Measurements from ENCODE around the gene TSHZ1. TPM values are rescaled to one million over a fixed set of nuclear protein-coding genes. Genes with fewer than 3 reads are reported as not detected.

TSHZ1 gene
- polyA plus RNA-seq, 1 donor from 2014 or later, result 3.5 TPM

GRCh38 chr18:75208836-75209128 is 1.8 kb upstream of the TSHZ1 start:
- peak overlapping the region in 1 of 3 donors; percentile 95 for H3K27ac Mint-ChIP-seq
- peak overlapping the region; percentile 90 to 98 (median 96) for H3K4me3 Mint-ChIP-seq
- H3K27me3 Mint-ChIP-seq, result peaks cover 3% of the 10 kb centered on the region
- H3K9me3 Mint-ChIP-seq, result no peaks in the 10 kb centered on the region
- peaks cover 37 to 44% (median 42%) of the 10 kb centered on the region in 3 donors for H3K4me1 Mint-ChIP-seq
- H3K36me3 Mint-ChIP-seq, result no peaks in the 10 kb centered on the region

DNA sequence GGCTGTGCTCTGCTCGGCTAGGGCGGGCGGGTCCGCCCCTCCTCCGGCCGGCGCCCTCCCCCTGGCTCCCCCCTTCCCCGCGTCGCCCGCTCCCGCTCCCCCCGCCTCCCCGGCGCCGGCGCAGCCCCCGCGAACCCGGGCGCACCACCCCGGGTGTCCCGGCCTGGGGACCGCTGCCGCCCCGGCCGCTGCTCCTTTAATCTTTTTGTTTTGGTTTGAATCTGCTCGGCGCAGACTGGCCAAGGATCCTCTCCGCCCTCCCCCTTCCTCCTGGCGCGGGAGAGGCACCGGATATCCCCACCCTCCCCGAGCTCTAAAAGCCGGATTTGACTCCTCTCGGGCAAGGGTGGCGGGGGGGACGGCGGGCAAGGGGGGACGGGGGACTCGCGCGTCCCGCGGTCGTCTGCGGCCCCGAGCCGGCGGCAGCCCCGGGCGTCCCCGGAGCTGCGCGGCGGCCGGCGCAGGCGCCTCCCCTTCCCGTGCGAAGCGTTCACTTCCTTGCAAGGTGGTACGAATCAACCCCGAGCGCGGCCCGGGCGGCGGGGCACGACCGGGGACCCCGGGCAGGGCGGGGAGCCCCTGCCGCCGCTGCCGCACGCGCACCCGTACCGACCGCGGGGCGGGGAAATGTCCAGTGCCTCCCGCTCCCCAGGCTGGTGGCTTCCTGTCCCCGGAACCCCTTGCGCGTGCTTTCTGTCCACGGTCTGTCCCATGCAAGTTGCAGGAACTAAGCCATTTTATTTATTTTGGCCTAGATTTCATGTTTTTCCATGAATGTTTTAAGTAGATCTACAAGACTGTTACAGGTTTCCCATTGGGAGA is 1.3 kb upstream of the TSHZ1 start, which contains the start of gene PTGR3:
Gene PTGR3, minus strand, starts transcription at position 11 of the 822 bp plus-strand sequence. CDS start 81 bp downstream, outside the sequence.
- Mint-ChIP-seq H3K9me3 (no peaks in the 10 kb centered on the region), H3K27me3 (peaks cover 3% of the 10 kb centered on the region), H3K27ac (peak within 1 kb of the TSS; percentile 82 to 95 (median 95)), H3K36me3 (peaks cover under 1% of the 10 kb centered on the region), H3K4me3 (peak within 1 kb of the TSS; percentile 97 to 100 (median 98)), H3K4me1 (peaks cover 38 to 44% (median 44%) of the 10 kb centered on the region in 3 donors)

DNA sequence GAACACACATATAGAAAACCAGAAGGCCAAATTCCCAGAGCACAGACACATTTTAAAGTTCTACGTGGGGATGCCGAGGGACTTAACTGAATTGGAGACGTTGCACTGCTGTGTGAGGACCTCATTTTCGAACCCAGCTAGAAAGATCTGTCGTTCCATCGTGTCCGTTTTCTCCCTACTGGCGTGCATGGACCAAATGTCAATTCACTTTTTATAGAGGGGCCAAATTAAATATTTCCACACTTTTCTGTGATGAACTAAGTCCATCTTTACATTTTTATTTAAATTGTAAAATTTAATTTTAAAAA is 692 bp upstream of the TSHZ1 start:
- Mint-ChIP-seq H3K4me1 (peaks cover 40 to 47% (median 44%) of the 10 kb centered on the region in 3 donors), H3K9me3 (no peaks in the 10 kb centered on the region), H3K4me3 (peak overlapping the region; percentile 97 to 100 (median 98)), H3K27ac (peak overlapping the region; percentile 79 to 95 (median 95)), H3K27me3 (peaks cover 3% of the 10 kb centered on the region), H3K36me3 (peaks cover 2% of the 10 kb centered on the region)

- Mint-ChIP-seq H3K27ac (peak overlapping the region; percentile 79 to 96 (median 95)), H3K27me3 (peaks cover under 1% of the 10 kb centered on the region), H3K36me3 (peaks cover 2% of the 10 kb centered on the region), H3K4me3 (peak overlapping the region; percentile 97 to 100 (median 98)), H3K9me3 (no peaks in the 10 kb centered on the region), H3K4me1 (peaks cover 38 to 48% (median 41%) of the 10 kb centered on the region in 3 donors)
These were observed 515 bp downstream of the TSHZ1 start for GRCh38 chr18:75211002-75211621.

DNA sequence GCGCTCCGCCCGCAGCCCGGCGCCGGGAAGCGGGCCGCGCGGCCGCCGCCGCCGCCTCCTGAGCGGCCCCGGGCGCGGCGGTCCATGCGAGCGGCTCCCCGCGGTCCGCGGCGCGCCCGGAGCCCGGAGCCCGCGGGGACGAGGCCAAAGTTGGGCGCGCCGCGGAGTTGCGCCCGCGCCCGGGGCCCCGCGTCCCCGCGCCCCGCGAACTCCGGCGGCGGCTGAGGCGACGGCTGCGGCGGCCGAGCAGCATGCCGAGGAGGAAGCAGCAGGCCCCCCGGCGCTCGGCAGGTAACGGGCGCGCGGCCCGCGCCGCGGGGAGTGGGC is 992 bp downstream of the TSHZ1 start:
- H3K4me3 Mint-ChIP-seq, result peak overlapping the region in 1 of 4 donors; percentile 86
- H3K27ac Mint-ChIP-seq, result no peak overlapping the region
- no peaks in the 10 kb centered on the region for H3K9me3 Mint-ChIP-seq

DNA sequence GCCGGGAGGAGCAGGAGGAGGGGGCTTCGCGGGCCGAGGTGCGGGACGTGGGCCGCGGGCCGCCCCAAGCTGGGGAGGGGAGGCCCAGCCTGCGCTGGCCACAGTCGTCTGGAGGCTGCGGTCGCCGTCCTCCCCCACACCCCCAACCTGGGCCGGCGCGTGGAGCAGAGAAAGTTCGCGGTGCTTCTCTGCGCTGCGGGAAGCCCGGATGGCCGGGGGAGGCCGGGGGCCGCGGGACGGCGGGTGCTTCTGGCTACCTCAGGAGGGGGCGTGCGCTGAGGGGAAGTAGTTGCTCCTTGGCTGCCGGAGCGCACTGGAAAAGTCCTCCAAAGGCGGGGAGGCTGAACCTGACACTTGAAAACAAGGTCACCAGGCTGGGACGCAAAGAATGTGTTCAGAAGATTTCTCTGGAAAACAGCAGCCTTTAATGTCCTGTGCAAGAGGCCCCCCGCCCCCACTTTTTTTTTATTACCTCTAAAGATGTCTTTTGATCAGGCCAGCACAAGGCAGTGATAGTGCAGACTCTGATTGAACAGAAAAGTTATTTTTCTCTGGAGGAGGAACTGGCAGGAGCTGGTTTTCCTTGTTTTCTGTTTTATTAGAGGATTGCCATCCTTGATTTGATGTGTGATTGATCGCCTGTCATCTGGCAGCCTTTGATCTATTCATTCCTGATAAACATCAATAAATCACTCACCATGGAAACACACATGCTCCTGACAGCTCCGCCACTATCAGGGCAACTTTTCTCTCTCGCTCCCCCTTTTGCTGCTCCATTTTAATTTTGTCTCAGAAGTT is 1.6 kb downstream of the TSHZ1 start:
- Mint-ChIP-seq H3K27me3 (no peaks in the 10 kb centered on the region), H3K27ac (peak overlapping the region in 2 of 3 donors; percentile 46 to 73), H3K4me3 (peak overlapping the region; percentile 86 to 96 (median 92)), H3K9me3 (no peaks in the 10 kb centered on the region), H3K4me1 (peaks cover 40 to 49% (median 43%) of the 10 kb centered on the region in 3 donors), H3K36me3 (peaks cover 2% of the 10 kb centered on the region)

More for the DNA sequence above, 992 bp downstream of the TSHZ1 start:
- Mint-ChIP-seq H3K27me3 (no peaks in the 10 kb centered on the region), H3K4me1 (peaks cover 41 to 48% (median 41%) of the 10 kb centered on the region in 3 donors), H3K36me3 (peaks cover 2% of the 10 kb centered on the region)

DNA sequence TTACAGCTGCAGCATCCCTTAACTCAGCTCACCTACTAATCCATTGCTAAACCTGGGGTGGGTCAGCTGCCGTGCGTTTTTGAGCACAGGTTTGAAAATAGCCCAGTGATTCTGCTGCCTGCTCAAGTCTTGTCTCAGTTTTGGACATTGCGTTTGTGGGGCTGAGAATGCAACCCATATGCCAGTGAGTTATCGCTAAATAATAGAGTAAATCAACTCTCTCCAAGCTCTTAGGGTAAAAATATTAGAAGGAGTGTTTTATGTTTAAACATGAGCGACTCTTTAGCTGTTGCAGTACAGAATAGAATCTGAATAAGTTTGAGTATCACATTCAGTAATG is 2.1 kb downstream of the TSHZ1 start:
- no peaks in the 10 kb centered on the region for H3K9me3 Mint-ChIP-seq
- peak overlapping the region; percentile 86 to 96 (median 92) for H3K4me3 Mint-ChIP-seq
- H3K4me1 Mint-ChIP-seq, result peaks cover 40 to 44% (median 40%) of the 10 kb centered on the region in 3 donors
- H3K27ac Mint-ChIP-seq, result peak overlapping the region in 2 of 3 donors; percentile 46 to 73
- H3K27me3 Mint-ChIP-seq, result no peaks in the 10 kb centered on the region
- peaks cover 2% of the 10 kb centered on the region for H3K36me3 Mint-ChIP-seq

DNA sequence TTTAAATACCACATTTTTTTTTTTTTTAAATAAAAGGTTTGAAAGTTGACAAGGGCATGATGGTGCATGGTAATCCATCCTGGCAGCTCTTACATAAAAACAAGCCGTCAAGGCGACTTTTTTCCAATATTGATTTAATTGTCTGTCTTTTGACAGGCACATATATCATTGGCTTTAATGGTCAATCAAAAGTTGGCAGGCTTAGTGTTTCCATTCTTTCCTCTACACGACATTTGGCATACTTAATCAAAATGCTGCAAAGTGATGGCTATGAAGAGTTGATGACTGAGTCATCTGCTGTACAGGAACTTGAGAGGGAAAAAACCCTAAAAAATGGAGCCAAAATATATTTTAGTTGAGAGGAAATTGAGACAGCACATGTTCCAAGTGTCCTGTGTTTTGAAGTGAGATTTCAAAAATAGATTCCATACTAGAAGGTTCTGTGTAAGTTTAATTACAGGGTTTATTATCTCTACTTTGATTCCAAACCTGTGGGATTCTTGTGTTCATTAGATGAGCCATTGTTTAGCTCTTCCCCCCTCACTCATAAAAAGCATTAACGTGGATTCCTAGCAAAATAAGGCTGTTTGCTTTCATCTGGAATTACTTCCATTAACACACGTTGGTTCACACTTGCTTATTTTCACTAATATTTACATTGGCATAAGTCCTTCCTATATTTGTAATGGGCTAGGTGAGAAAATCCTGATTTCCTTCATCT is 3.2 kb downstream of the TSHZ1 start:
- peaks cover 37 to 42% (median 37%) of the 10 kb centered on the region in 3 donors for H3K4me1 Mint-ChIP-seq
- no peaks in the 10 kb centered on the region for H3K27me3 Mint-ChIP-seq
- H3K27ac Mint-ChIP-seq, result peak overlapping the region in 1 of 3 donors; percentile 90
- H3K36me3 Mint-ChIP-seq, result peaks cover 2% of the 10 kb centered on the region
- H3K9me3 Mint-ChIP-seq, result no peaks in the 10 kb centered on the region
- peak overlapping the region in 2 of 4 donors; percentile 5 to 96 for H3K4me3 Mint-ChIP-seq

DNA sequence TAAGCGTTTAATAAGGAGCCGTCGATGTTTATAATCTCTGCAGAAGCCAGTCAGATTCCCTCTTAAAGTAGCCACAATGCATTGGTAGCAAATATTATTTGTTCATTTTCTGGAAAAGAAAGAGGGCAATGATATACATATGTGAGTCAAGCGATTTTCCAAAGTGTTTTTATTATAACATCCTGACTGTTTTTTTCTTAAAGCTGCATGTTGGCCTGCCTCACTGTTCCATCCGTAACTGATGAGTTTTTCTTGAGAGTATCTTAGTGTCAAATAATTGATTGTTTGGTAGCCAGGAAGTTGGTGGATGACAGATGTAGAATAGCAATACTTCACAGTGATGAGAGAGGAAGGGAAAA is 3.7 kb downstream of the TSHZ1 start:
- peaks cover 37 to 42% (median 40%) of the 10 kb centered on the region in 3 donors for H3K4me1 Mint-ChIP-seq
- H3K27ac Mint-ChIP-seq, result peak overlapping the region in 1 of 3 donors; percentile 90
- H3K36me3 Mint-ChIP-seq, result peaks cover 2% of the 10 kb centered on the region
- H3K9me3 Mint-ChIP-seq, result no peaks in the 10 kb centered on the region
- peak overlapping the region in 1 of 4 donors; percentile 96 for H3K4me3 Mint-ChIP-seq
- no peaks in the 10 kb centered on the region for H3K27me3 Mint-ChIP-seq

- H3K4me3 Mint-ChIP-seq, result peak overlapping the region in 2 of 4 donors; percentile 39 to 96
- H3K4me1 Mint-ChIP-seq, result peaks cover 37 to 44% (median 39%) of the 10 kb centered on the region in 3 donors
- H3K9me3 Mint-ChIP-seq, result no peaks in the 10 kb centered on the region
- no peaks in the 10 kb centered on the region for H3K27me3 Mint-ChIP-seq
- peaks cover 2% of the 10 kb centered on the region for H3K36me3 Mint-ChIP-seq
- H3K27ac Mint-ChIP-seq, result peak overlapping the region in 2 of 3 donors; percentile 40 to 90
These were observed 4.3 kb downstream of the TSHZ1 start for GRCh38 chr18:75214766-75215510.

DNA sequence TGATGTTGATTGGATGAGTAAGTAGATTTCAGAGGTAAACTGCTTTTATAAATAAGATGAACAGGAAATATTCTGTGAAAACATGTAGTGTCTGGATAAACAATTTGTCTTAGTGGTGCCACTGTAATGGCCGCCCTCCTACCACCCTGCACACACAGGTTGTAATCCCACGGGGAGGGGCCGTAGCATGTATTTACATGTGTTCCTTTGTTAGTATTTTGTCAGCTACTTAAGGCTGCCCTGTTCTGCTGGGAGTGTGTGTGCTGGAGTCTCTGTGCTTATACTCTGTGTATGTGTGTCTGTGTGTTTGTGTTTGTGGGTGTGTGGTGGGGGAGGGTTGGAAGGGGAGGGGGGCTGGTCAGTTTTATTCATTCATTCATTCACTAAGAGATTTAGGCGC is 5.1 kb downstream of the TSHZ1 start:
- H3K27me3 Mint-ChIP-seq, result no peaks in the 10 kb centered on the region
- H3K9me3 Mint-ChIP-seq, result no peaks in the 10 kb centered on the region
- H3K36me3 Mint-ChIP-seq, result peaks cover 2% of the 10 kb centered on the region
- peak overlapping the region in 2 of 3 donors; percentile 40 to 59 for H3K27ac Mint-ChIP-seq
- H3K4me1 Mint-ChIP-seq, result peaks cover 32 to 44% (median 34%) of the 10 kb centered on the region in 3 donors
- peak overlapping the region in 1 of 4 donors; percentile 52 for H3K4me3 Mint-ChIP-seq

- H3K4me3 Mint-ChIP-seq, result peak overlapping the region; percentile 46 to 89 (median 57)
- no peaks in the 10 kb centered on the region for H3K27me3 Mint-ChIP-seq
- H3K9me3 Mint-ChIP-seq, result no peaks in the 10 kb centered on the region
- H3K36me3 Mint-ChIP-seq, result peaks cover 2% of the 10 kb centered on the region
- peak overlapping the region; percentile 76 to 84 (median 79) for H3K27ac Mint-ChIP-seq
- peaks cover 30 to 45% (median 30%) of the 10 kb centered on the region in 3 donors for H3K4me1 Mint-ChIP-seq
These were observed 5.8 kb downstream of the TSHZ1 start for GRCh38 chr18:75216212-75216910.

DNA sequence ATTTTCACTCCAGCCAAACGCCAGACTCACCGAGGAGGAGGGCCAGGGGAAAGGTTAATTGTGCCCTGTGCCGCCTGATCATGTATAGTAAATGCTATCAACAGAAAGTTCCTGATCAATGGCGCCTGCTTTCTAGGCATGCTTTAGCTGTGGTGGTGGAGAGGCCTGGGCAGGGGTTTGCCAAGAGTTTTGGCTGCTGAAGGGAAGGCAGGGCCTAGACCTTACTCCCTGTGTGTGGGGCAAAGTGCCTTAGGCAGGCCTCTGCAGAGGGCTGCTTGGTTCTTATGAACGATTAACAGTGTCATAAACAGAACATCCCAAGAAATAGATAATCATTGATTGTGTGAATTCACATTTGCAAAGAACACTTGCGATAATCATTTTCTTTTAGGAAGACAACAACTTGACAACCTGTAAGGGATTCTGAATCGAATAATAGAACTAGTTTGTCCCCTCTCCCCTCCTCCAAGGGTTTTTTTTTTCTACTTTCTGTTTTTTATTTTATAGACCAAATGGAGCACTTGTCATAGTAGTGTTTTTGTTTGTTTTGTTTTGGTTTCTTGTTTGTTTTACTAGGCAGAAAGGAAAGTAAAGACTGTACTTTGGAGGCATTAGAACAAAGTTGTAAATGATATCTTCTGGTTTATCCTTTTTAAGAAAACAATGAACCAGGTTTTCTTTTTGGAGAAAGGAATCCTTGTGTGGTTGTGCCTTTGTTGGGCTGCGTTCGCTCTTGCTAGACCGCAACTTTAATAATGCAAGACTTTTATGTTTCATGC is 6.5 kb downstream of the TSHZ1 start:
- H3K9me3 Mint-ChIP-seq, result no peaks in the 10 kb centered on the region
- peaks cover 32 to 46% (median 33%) of the 10 kb centered on the region in 3 donors for H3K4me1 Mint-ChIP-seq
- H3K27me3 Mint-ChIP-seq, result no peaks in the 10 kb centered on the region
- peaks cover 2% of the 10 kb centered on the region for H3K36me3 Mint-ChIP-seq
- H3K4me3 Mint-ChIP-seq, result peak overlapping the region in 3 of 4 donors; percentile 46 to 64 (median 50)
- peak overlapping the region; percentile 76 to 84 (median 79) for H3K27ac Mint-ChIP-seq
